Keratinocyte (primary cell): ENCODE measurements around the gene NPAS3. TPM values are rescaled to one million over a fixed set of nuclear protein-coding genes. Genes with fewer than 3 reads are reported as not detected.

Experiments used
- DNase-seq: peaks from one replicate; pipeline ENCODE4 v3.0.0-alpha.2; 2011; ENCODE audit warnings: low read depth, missing footprints, low spot score
- FAIRE-seq: peaks from 2 replicates; lab custom pipeline; 2011; peaks lifted over from hg19 to GRCh38; lab: Jason Lieb, UNC
- H2AFZ ChIP-seq: 2 replicates; pipeline ENCODE4 v1.6.0; 2012; ENCODE audit warnings: low read length, control low read depth, inconsistent platforms; ENCODE audit not compliant: control insufficient read depth
- H3K27ac ChIP-seq: 2 replicates; pipeline ENCODE4 v1.5.1; 2011; ENCODE audit warnings: low read length; ENCODE audit not compliant: control insufficient read depth, insufficient read depth
- H3K27me3 ChIP-seq: 3 replicates; pipeline ENCODE4 v1.6.0; 2011; ENCODE audit warnings: low read length; ENCODE audit not compliant: control insufficient read depth, insufficient read depth; ENCODE audit errors: extremely low read depth
- H3K36me3 ChIP-seq, 2 experiments: 2 replicates in 1 of 2; 3 replicates in 1 of 2; pipeline ENCODE4 v1.5.1; 2011; ENCODE audit warnings: low read length in 2 of 2, mild to moderate bottlenecking in 1 of 2; ENCODE audit not compliant: control insufficient read depth in 2 of 2, insufficient read depth in 2 of 2; ENCODE audit errors: extremely low read depth in 1 of 2
- H3K4me1 ChIP-seq: 3 replicates; pipeline ENCODE4 v1.5.1; 2011; ENCODE audit warnings: low read length; ENCODE audit not compliant: control insufficient read depth, insufficient read depth; ENCODE audit errors: extremely low read depth
- H3K4me2 ChIP-seq: 3 replicates; pipeline ENCODE4 v1.6.0; 2011; ENCODE audit warnings: low read depth, low read length; ENCODE audit not compliant: control insufficient read depth, insufficient read depth; ENCODE audit errors: extremely low read depth
- H3K4me3 ChIP-seq, 3 experiments: fragments of 200-600 bp in 1 of 3; sonication (generic) in 1 of 3; 2 replicates in 2 of 3; 3 replicates in 1 of 3; pipeline ENCODE4 v1.5.1; 2011 to 2016; ENCODE audit warnings: low read length in 3 of 3, mild to moderate bottlenecking in 3 of 3, control low read depth in 2 of 3, inconsistent platforms in 1 of 3, low read depth in 1 of 3, mixed read lengths in 1 of 3, mixed run types in 1 of 3, moderate library complexity in 1 of 3; ENCODE audit not compliant: control insufficient read depth in 2 of 3, insufficient read depth in 2 of 3; ENCODE audit errors: extremely low read depth in 1 of 3
- H3K79me2 ChIP-seq: 2 replicates; pipeline ENCODE4 v1.6.0; 2012; ENCODE audit warnings: low read length; ENCODE audit not compliant: control insufficient read depth, insufficient read depth
- H3K9ac ChIP-seq: 3 replicates; pipeline ENCODE4 v1.6.0; 2011; ENCODE audit warnings: low read length; ENCODE audit not compliant: control insufficient read depth, insufficient read depth; ENCODE audit errors: extremely low read depth
- H3K9me1 ChIP-seq: 3 replicates; pipeline ENCODE4 v1.6.0; 2011; ENCODE audit warnings: low read length; ENCODE audit not compliant: control insufficient read depth, insufficient read depth; ENCODE audit errors: extremely low read depth
- H3K9me3 ChIP-seq: 2 replicates; pipeline ENCODE4 v1.5.1; 2012; ENCODE audit warnings: low read depth, low read length; ENCODE audit not compliant: control insufficient read depth
- H4K20me1 ChIP-seq: 3 replicates; pipeline ENCODE4 v1.6.0; 2011; ENCODE audit warnings: low read length; ENCODE audit not compliant: control insufficient read depth, insufficient read depth; ENCODE audit errors: extremely low read depth
- EZH2 ChIP-seq: IDR thresholded peaks from one replicate; pipeline ENCODE4 v1.6.1; 2012; ENCODE audit warnings: inconsistent platforms, mild to moderate bottlenecking, low read length, moderate library complexity
- dilution Hi-C: fragments of 300-500 bp; cut with MboI; formaldehyde crosslinking; loops from one replicate; pipeline ENCODE4 v1.7.0; 2020; ENCODE audit warnings: low sequenced_read_pairs; ENCODE audit not compliant: extremely low pct_ligation_motif_present
- polyA plus RNA-seq, 5 experiments: library from polyadenylated mRNA; depleted of rRNA in 3 of 5; stranded (reverse) in 3 of 5; stranded (forward) in 1 of 5; unstranded in 1 of 5; fragments of >200 nt; gene quantifications; 1 replicate in 1 of 5; 2 replicates in 3 of 5; 3 replicates in 1 of 5; pipeline versions ENCODE4 v1.2.1 to v1.2.3, GENCODE V29; 2011 to 2012; ENCODE audit warnings: missing spikeins in 2 of 5, low read depth in 1 of 5, low replicate concordance in 1 of 5
- TF ChIP-seq, protein P1 (sequence below), 3 experiments: IDR thresholded peaks in 1 of 3; conservative IDR thresholded peaks in 1 of 3; optimal IDR thresholded peaks in 1 of 3; 2 replicates in 2 of 3; 3 replicates in 1 of 3; pipeline versions ENCODE3 to v1.5.1; 2011; ENCODE audit warnings: low read length in 3 of 3, mild to moderate bottlenecking in 3 of 3, moderate library complexity in 2 of 3, control low read depth in 1 of 3, inconsistent platforms in 1 of 3; ENCODE audit not compliant: insufficient read depth in 2 of 3; ENCODE audit errors: extremely low read depth in 1 of 3

NPAS3 gene
- polyA plus RNA-seq, 1 donor (not counting 4 experiments of a cell fraction or from before 2014, with no cell fraction given): 0.07 TPM

DNA sequence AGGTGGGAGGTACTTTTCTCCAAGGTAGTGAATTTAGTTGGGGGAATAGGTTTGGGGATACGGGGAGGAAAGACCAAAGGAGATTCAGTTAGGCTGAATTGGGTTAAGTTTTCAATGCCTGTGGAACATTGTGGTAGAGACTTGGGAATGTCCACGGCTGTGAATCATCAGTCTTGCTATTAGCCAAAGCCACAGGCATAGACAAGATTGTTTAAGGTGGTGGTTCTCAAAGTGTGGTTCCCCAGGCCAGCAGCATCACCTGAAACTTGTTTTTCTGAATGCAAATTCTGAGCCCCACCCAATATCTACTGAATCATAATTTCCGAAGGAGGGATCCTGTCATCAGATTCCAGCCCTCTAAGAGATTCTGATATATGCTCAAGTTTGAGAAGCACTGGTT is 696.0 kb downstream of the NPAS3 start:
- dilution Hi-C loops: no loop called here
- H3K9me3 ChIP-seq: no peaks in the 10 kb centered on the region
- DNase-seq: peak; percentile 13
- no peaks in the 10 kb centered on the region for H3K4me1 ChIP-seq
- no peak overlapping the region for H3K4me3 ChIP-seq
- H3K4me2 ChIP-seq: no peak overlapping the region
- no peak overlapping the region for H2AFZ ChIP-seq
- no peaks in the 10 kb centered on the region for H4K20me1 ChIP-seq
- no peaks in the 10 kb centered on the region for H3K79me2 ChIP-seq
- peak; percentile 84 for FAIRE-seq
- H3K36me3 ChIP-seq: no peaks in the 10 kb centered on the region
- H3K27ac ChIP-seq: no peak overlapping the region
- H3K9ac ChIP-seq: no peak overlapping the region
- no peaks in the 10 kb centered on the region for H3K27me3 ChIP-seq
- TF ChIP-seq EZH2: no peak
- TF ChIP-seq, protein P1, sequence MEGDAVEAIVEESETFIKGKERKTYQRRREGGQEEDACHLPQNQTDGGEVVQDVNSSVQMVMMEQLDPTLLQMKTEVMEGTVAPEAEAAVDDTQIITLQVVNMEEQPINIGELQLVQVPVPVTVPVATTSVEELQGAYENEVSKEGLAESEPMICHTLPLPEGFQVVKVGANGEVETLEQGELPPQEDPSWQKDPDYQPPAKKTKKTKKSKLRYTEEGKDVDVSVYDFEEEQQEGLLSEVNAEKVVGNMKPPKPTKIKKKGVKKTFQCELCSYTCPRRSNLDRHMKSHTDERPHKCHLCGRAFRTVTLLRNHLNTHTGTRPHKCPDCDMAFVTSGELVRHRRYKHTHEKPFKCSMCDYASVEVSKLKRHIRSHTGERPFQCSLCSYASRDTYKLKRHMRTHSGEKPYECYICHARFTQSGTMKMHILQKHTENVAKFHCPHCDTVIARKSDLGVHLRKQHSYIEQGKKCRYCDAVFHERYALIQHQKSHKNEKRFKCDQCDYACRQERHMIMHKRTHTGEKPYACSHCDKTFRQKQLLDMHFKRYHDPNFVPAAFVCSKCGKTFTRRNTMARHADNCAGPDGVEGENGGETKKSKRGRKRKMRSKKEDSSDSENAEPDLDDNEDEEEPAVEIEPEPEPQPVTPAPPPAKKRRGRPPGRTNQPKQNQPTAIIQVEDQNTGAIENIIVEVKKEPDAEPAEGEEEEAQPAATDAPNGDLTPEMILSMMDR (optimal IDR thresholded peaks at IDR 0.05 in 1 of 3, IDR thresholded peaks at IDR 0.05 in 1 of 3, conservative IDR thresholded peaks at IDR 0.05 in 1 of 3; ENCODE audit: extremely low read depth in 1 of 3, insufficient read depth in 2 of 3, low read length in 3 of 3): no peak
- H3K9me1 ChIP-seq: no peaks in the 10 kb centered on the region

DNA sequence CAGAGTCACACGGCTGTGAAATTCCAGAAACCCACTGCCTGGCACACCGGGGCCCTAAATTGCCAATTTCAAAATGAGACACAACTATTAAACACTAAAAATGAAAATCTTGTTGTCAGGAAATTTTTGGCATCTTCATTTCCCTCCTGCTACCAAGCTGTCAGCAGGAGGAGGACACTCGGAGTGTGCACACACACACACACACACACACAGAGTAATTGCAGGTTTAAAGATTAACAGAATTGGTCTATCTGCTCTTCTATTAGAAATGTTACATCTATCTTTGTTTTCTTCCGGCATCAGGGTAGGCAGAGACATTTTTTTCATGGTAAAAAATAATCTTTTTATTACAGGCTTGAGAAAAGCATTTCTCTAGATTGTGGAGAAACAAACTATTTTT is 698.0 kb downstream of the NPAS3 start:
- dilution Hi-C loops: no loop called here
- H3K9ac ChIP-seq: no peak overlapping the region
- H3K27me3 ChIP-seq: no peaks in the 10 kb centered on the region
- TF ChIP-seq EZH2: no peak
- TF ChIP-seq, protein P1 (optimal IDR thresholded peaks at IDR 0.05 in 1 of 3, IDR thresholded peaks at IDR 0.05 in 1 of 3, conservative IDR thresholded peaks at IDR 0.05 in 1 of 3; ENCODE audit: extremely low read depth in 1 of 3, insufficient read depth in 2 of 3, low read length in 3 of 3): no peak
- no peak for DNase-seq
- FAIRE-seq: no peak
- no peaks in the 10 kb centered on the region for H3K36me3 ChIP-seq
- no peaks in the 10 kb centered on the region for H4K20me1 ChIP-seq
- H3K4me1 ChIP-seq: no peaks in the 10 kb centered on the region
- H3K79me2 ChIP-seq: no peaks in the 10 kb centered on the region
- no peak overlapping the region for H3K27ac ChIP-seq
- H3K9me1 ChIP-seq: no peaks in the 10 kb centered on the region
- H3K4me3 ChIP-seq: no peak overlapping the region
- H3K9me3 ChIP-seq: no peaks in the 10 kb centered on the region
- no peak overlapping the region for H2AFZ ChIP-seq
- H3K4me2 ChIP-seq: no peak overlapping the region
